Measurements from ENCODE around the gene RIBC1.

- TF ChIP-seq CTCF (conservative IDR thresholded peaks at IDR 0.05; ENCODE audit: low read length) (no peak), EZH2phosphoT487 (IDR thresholded peaks at IDR 0.05; ENCODE audit: borderline replicate concordance) (no peak)
These were observed 26.9 kb upstream of the RIBC1 start for GRCh38 chrX:53395605-53396298.

Data from Loucy (cell line).